Measurements from ENCODE around the gene IGF2BP3. TPM values are rescaled to one million over a fixed set of nuclear protein-coding genes. Genes with fewer than 3 reads are reported as not detected.
"Not testable (repeated sequence)": the region's sequence is repeated elsewhere in the genome, so short reads cannot be mapped to it uniquely, and the experiment has no call there.

The IGF2BP3 gene
- total RNA-seq, 1 donor from 2014 or later: 0.38 TPM

GRCh38 chr7:23331132-23331531 is 139.2 kb downstream of the IGF2BP3 start:
- no peak overlapping the region for H3K4me3 ChIP-seq
- no peak for TF ChIP-seq CTCF (IDR thresholded peaks at IDR 0.05; ENCODE audit: borderline replicate concordance)
- intact Hi-C loops (cut with micrococcal nuclease): no loop called here
- no peak overlapping the region for H3K27ac ChIP-seq (replicated peaks)
- peaks cover 32% of the 10 kb centered on the region for H3K4me1 ChIP-seq
- no peak for DNase-seq
- no peaks in the 10 kb centered on the region for H3K36me3 ChIP-seq
- no peaks in the 10 kb centered on the region for H3K27me3 ChIP-seq (ENCODE audit: low read depth)
- no peaks in the 10 kb centered on the region for H3K9me3 ChIP-seq (replicated peaks)

- Histone ChIP-seq H3K9me3 (replicated peaks) (no peaks in the 10 kb centered on the region), H3K27ac (replicated peaks) (no peak overlapping the region), H3K27me3 (ENCODE audit: low read depth) (no peaks in the 10 kb centered on the region), H3K4me3 (no peak overlapping the region), H3K4me1 (peaks cover 11% of the 10 kb centered on the region), H3K36me3 (peaks cover 7% of the 10 kb centered on the region)
- no peak for TF ChIP-seq CTCF (IDR thresholded peaks at IDR 0.05; ENCODE audit: borderline replicate concordance)
- no peak for DNase-seq
- intact Hi-C loops (cut with micrococcal nuclease): no loop called here
Observed at GRCh38 chr7:23315366-23315765, 154.9 kb downstream of the IGF2BP3 start.

GRCh38 chr7:23312141-23312540 is 158.2 kb downstream of the IGF2BP3 start:
- intact Hi-C loops (cut with micrococcal nuclease): not testable (repeated sequence)
- peaks cover 38% of the 10 kb centered on the region for H3K36me3 ChIP-seq

GRCh38 chr7:23308754-23309153 is 161.5 kb downstream of the IGF2BP3 start:
- H3K9me3 ChIP-seq (replicated peaks): no peaks in the 10 kb centered on the region
- no peak overlapping the region for H3K4me3 ChIP-seq
- peaks cover 20% of the 10 kb centered on the region for H3K4me1 ChIP-seq
- H3K27ac ChIP-seq (replicated peaks): no peak overlapping the region
- no peak for DNase-seq
- no peak for TF ChIP-seq CTCF (IDR thresholded peaks at IDR 0.05; ENCODE audit: borderline replicate concordance)
- intact Hi-C loops (cut with micrococcal nuclease): no loop called here
- H3K36me3 ChIP-seq: peaks cover 52% of the 10 kb centered on the region
- no peaks in the 10 kb centered on the region for H3K27me3 ChIP-seq (ENCODE audit: low read depth)

More at GRCh38 chr7:23312141-23312540, 158.2 kb downstream of the IGF2BP3 start:
- peaks cover 11% of the 10 kb centered on the region for H3K4me1 ChIP-seq
- H3K27me3 ChIP-seq (ENCODE audit: low read depth); H3K4me3 ChIP-seq; H3K27ac ChIP-seq (replicated peaks); DNase-seq; H3K9me3 ChIP-seq (replicated peaks): not testable (repeated sequence)

GRCh38 chr7:23306936-23307521 is 163.3 kb downstream of the IGF2BP3 start:
- no peak overlapping the region for H3K4me3 ChIP-seq
- H3K9me3 ChIP-seq (replicated peaks): no peaks in the 10 kb centered on the region
- peaks cover 25% of the 10 kb centered on the region for H3K4me1 ChIP-seq
- intact Hi-C loops (cut with micrococcal nuclease): no loop called here
- H3K27ac ChIP-seq (replicated peaks): no peak overlapping the region
- peaks cover 67% of the 10 kb centered on the region for H3K36me3 ChIP-seq
- no peak for DNase-seq
- H3K27me3 ChIP-seq (ENCODE audit: low read depth): no peaks in the 10 kb centered on the region
- no peak for TF ChIP-seq CTCF (IDR thresholded peaks at IDR 0.05; ENCODE audit: borderline replicate concordance)

GRCh38 chr7:23299770-23300300 is 170.5 kb downstream of the IGF2BP3 start:
- Histone ChIP-seq H3K4me3 (peak overlapping the region; percentile 88), H3K36me3 (peaks cover 18% of the 10 kb centered on the region), H3K9me3 (replicated peaks) (no peaks in the 10 kb centered on the region), H3K27me3 (ENCODE audit: low read depth) (no peaks in the 10 kb centered on the region), H3K4me1 (peaks cover 63% of the 10 kb centered on the region), H3K27ac (replicated peaks) (peak overlapping the region; percentile 79)
- intact Hi-C loops (cut with micrococcal nuclease): no loop called here
- TF ChIP-seq CTCF (IDR thresholded peaks at IDR 0.05; ENCODE audit: borderline replicate concordance): no peak
- no peak for DNase-seq
